OCI-LY3 (cell line): ENCODE measurements around the gene ASPRV1.

ENCODE experiments used
- EZH2phosphoT487 ChIP-seq: fragments of 200-600 bp; shearing (Covaris generic); IDR thresholded peaks from 2 replicates; pipeline ENCODE4 v1.6.1; 2018; ENCODE audit warnings: antibody characterized with exemption, mixed run types, low read depth
- TF ChIP-seq, protein P1 (sequence below): fragments of 200-600, 300-600 bp; sonication (generic); IDR thresholded peaks from 2 replicates; pipeline ENCODE4 v1.5.1; 2014; ENCODE audit warnings: antibody characterized with exemption, low read length, low read depth

DNA sequence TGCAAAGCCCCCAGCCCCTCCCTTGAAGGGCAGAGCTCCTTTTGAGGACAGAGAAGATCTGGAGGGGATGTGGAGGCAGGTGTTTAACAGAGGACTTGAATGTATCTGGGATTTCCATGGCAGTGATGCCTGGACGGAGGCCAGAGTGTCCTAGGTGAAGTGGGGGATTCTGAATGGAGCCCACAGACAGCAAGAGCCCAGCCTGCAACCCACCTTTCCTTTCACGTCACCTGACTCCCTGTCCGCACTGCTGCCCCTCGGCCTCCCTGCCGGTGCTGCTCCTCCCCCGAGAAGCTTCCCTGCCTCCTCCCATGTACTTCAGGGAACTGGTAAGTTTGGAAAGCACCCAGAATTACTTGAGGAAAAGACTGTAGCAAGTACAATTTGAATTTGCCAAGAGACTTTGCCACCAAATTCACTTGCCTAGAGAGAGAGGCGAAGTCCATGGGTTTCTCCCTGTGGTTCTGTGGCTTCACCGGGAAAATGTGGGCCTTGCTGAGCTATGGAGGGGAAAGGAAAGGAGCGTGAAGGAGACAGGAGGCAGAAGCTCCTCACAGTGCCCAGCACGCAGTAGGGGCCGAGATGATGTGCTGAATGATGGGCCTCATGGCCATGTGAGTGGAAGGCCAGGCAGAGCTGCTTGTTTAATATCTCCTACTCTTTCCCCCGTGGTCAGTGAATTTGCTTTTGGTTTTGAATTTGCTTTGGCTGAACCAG lies 13.9 kb upstream of the ASPRV1 start:
- TF ChIP-seq, protein P1, sequence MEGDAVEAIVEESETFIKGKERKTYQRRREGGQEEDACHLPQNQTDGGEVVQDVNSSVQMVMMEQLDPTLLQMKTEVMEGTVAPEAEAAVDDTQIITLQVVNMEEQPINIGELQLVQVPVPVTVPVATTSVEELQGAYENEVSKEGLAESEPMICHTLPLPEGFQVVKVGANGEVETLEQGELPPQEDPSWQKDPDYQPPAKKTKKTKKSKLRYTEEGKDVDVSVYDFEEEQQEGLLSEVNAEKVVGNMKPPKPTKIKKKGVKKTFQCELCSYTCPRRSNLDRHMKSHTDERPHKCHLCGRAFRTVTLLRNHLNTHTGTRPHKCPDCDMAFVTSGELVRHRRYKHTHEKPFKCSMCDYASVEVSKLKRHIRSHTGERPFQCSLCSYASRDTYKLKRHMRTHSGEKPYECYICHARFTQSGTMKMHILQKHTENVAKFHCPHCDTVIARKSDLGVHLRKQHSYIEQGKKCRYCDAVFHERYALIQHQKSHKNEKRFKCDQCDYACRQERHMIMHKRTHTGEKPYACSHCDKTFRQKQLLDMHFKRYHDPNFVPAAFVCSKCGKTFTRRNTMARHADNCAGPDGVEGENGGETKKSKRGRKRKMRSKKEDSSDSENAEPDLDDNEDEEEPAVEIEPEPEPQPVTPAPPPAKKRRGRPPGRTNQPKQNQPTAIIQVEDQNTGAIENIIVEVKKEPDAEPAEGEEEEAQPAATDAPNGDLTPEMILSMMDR: no peak
- no peak for TF ChIP-seq EZH2phosphoT487
